HG03442 (cell line): ENCODE measurements around the gene THRA.

ENCODE experiments used
- ATAC-seq: cut with Tn5 transposase; IDR thresholded peaks from one replicate; pipeline ENCODE4 v1.9.1; 2021; ENCODE audit warnings: mild to moderate bottlenecking, moderate library complexity; ENCODE audit not compliant: unreplicated experiment

THRA gene

GRCh38 chr17:40063187-40063771 lies 514 bp downstream of the THRA start:
- peak; percentile 22 for ATAC-seq

GRCh38 chr17:40063901-40064531 lies 1.3 kb downstream of the THRA start:
- no peak for ATAC-seq

- no peak for ATAC-seq
Measured at GRCh38 chr17:40064971-40065768, 2.4 kb downstream of the THRA start.

- no peak for ATAC-seq
Measured at GRCh38 chr17:40065769-40066510, 3.2 kb downstream of the THRA start.

- ATAC-seq = no peak
Measured at GRCh38 chr17:40067710-40068109, 4.9 kb downstream of the THRA start.

GRCh38 chr17:40068129-40068581 lies 5.4 kb downstream of the THRA start:
- no peak for ATAC-seq

GRCh38 chr17:40068584-40068916 lies 5.8 kb downstream of the THRA start:
- ATAC-seq = no peak

GRCh38 chr17:40068917-40069750 lies 6.4 kb downstream of the THRA start:
- no peak for ATAC-seq

GRCh38 chr17:40069751-40070708 lies 7.3 kb downstream of the THRA start:
- no peak for ATAC-seq

GRCh38 chr17:40070709-40071312 lies 8.0 kb downstream of the THRA start:
- no peak for ATAC-seq

GRCh38 chr17:40071313-40072039 lies 8.7 kb downstream of the THRA start:
- no peak for ATAC-seq

- no peak for ATAC-seq
Measured at GRCh38 chr17:40072040-40072734, 9.4 kb downstream of the THRA start.

GRCh38 chr17:40072735-40073346 lies 10.1 kb downstream of the THRA start:
- no peak for ATAC-seq

- no peak for ATAC-seq
Measured at GRCh38 chr17:40073454-40074174, 10.8 kb downstream of the THRA start.

GRCh38 chr17:40074175-40074512 lies 11.4 kb downstream of the THRA start:
- ATAC-seq = no peak

GRCh38 chr17:40074871-40075200 lies 12.1 kb downstream of the THRA start:
- no peak for ATAC-seq
